ENCODE results near the gene PPP1R2C.

Gene PPP1R2C

DNA sequence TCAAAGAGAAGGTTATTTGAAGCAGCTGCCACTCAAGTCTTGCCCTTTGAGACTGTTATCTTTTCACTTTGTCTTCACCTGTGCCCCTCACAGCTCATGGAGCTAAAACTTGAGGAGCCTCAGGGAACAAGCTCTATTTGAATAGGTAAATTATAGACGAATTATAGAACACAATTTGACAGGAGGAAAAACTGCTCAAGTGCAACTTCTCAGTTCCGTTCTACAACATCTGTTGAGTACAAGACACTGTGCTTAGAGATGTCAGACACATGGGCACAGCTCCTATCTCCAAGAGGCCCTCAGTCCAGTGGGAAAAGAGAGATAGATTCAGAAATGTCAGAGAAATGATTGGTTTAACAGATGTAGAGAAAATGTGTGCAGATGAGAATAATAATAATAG lies 5.1 kb downstream of the PPP1R2C start:
- no peak overlapping the region for H3K27ac ChIP-seq
- POLR2A ChIA-PET (ENCODE audit: low non-redundant PET): no interaction called here
- TF ChIP-seq, protein P1, sequence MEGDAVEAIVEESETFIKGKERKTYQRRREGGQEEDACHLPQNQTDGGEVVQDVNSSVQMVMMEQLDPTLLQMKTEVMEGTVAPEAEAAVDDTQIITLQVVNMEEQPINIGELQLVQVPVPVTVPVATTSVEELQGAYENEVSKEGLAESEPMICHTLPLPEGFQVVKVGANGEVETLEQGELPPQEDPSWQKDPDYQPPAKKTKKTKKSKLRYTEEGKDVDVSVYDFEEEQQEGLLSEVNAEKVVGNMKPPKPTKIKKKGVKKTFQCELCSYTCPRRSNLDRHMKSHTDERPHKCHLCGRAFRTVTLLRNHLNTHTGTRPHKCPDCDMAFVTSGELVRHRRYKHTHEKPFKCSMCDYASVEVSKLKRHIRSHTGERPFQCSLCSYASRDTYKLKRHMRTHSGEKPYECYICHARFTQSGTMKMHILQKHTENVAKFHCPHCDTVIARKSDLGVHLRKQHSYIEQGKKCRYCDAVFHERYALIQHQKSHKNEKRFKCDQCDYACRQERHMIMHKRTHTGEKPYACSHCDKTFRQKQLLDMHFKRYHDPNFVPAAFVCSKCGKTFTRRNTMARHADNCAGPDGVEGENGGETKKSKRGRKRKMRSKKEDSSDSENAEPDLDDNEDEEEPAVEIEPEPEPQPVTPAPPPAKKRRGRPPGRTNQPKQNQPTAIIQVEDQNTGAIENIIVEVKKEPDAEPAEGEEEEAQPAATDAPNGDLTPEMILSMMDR (conservative IDR thresholded peaks at IDR 0.05; ENCODE audit: low read depth): no peak
- no peak for DNase-seq (ENCODE audit: low spot score)
- CTCF ChIA-PET: no interaction called here

DNA sequence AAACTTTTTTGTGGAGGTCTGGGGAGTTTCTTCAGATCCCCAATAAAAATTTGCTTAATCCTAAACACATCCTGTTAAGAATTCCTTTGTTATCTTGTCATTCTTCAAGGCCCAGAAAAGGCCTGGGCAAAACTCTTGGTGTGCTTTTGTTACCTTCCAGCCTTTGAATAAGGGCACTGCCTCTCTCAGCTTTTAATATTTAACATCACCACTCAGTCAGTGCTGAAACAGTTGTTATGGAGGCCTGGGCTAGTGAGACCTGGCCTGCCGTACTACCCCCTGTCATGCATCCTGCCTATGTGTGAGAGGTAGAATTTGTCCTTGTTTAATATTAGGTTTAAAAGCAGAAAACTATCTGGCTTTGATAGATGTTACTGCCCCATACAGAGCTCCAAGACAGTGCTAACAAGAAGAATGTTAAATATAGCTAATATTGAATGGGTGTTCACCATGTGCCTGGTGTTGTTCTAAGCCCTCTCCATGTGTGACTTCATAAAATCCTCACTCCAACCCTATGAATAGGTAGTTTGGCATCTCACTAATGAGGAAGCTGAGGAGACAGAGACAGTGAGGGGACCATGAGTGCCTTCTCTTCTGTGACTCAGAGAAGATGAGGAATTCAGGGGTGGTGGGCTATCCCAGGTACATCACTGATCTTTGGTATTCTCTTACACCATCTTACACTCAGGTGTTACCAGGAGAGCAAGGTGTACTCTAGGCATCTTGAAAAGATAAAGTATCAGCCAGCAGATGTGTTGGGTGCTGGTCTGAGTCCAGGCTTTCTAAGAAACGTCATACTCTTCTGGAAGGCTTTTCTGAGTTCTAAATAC lies 6.2 kb downstream of the PPP1R2C start:
- H3K27ac ChIP-seq: no peak overlapping the region
- ChIA-PET POLR2A (ENCODE audit: low non-redundant PET) (no interaction called here), CTCF (no interaction called here)
- TF ChIP-seq, protein P1 (conservative IDR thresholded peaks at IDR 0.05; ENCODE audit: low read depth): no peak
- no peak for DNase-seq (ENCODE audit: low spot score)

DNA sequence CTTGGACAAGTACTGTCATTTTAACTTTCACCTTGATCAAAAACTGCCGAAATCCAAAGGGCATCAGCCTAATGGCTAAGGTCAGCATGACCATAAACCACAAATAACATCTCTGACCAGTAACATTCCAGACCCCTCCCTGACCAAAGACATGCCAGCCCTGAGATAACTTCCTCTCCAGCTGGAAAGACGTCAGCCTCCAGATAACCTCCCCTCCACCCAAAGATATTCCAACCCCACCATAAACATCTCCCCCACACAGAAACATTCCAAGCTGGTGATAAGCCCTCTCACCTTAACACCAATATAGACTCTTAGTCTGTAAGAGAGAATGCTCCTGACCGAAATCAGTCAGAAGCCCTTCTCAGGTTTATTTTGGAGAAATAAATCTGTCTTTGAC lies 7.4 kb downstream of the PPP1R2C start:
- ChIA-PET CTCF (no interaction called here), POLR2A (ENCODE audit: low non-redundant PET) (no interaction called here)
- no peak for DNase-seq (ENCODE audit: low spot score)
- TF ChIP-seq, protein P1 (conservative IDR thresholded peaks at IDR 0.05; ENCODE audit: low read depth): no peak
- H3K27ac ChIP-seq: no peak overlapping the region

DNA sequence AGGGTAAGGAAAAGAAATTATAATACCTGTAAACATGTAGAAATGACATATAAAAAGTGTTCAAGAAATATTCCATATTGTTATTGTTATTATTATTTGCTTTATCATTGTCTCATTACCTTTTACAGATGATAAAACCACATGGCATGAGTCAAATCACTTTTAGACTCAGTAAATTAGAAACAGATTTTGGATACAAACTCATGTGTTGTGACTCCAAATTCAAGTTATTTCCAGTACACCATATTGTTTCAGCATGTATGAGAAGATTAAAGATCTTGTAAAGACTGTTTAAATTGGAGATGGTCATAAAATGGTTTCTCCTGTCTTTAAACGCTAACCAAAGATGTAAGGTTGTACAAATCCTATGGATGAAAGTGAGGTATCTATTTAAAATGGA lies 18.1 kb downstream of the PPP1R2C start:
- H3K27ac ChIP-seq: no peak overlapping the region
- POLR2A ChIA-PET (ENCODE audit: low non-redundant PET): no interaction called here
- CTCF ChIA-PET: no interaction called here
- no peak for DNase-seq (ENCODE audit: low spot score)
- TF ChIP-seq, protein P1 (conservative IDR thresholded peaks at IDR 0.05; ENCODE audit: low read depth): no peak

DNA sequence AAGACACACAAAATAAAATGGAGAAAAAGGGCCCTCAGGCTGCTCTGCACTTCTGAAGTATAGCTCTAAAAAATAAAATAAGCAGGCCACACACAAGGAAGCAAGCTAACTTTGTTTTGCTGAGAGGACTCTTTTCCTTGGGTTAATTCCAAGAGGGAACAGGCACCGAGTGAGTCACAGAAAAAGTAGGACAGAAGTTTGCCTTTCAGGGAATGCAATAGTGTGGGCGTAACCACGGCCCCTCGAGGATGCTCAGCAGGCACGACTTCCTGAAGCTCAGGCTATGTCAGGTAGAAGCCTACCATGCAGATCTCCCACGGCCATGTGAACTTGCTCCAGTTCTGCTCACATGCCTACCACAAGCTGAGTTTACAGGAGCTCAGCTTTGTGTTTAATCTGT lies 22.1 kb downstream of the PPP1R2C start:
- peak; percentile 8 for DNase-seq (ENCODE audit: low spot score)
- TF ChIP-seq, protein P1 (conservative IDR thresholded peaks at IDR 0.05; ENCODE audit: low read depth): no peak
- POLR2A ChIA-PET (ENCODE audit: low non-redundant PET): no interaction called here
- H3K27ac ChIP-seq: no peak overlapping the region
- CTCF ChIA-PET: no interaction called here

DNA sequence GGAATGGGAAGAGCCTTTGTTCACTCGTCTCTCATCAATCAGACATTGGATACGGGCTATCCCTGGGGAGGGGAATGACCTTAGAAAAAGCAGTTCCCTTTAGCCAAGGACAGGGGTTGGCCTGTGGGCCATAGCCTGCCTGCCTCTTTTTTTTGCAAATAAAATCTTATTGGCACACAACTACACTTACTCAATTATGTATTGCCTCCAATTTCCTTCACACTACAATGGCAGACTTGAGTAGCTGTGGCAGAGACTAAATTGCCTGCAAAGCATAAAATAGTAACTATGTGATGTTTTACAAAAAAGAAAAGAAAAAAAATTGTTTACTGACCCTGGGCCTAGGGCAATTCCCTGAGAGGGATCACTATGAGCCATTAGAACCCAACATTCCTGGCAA lies 23.4 kb downstream of the PPP1R2C start:
- DNase-seq (ENCODE audit: low spot score): no peak
- TF ChIP-seq, protein P1 (conservative IDR thresholded peaks at IDR 0.05; ENCODE audit: low read depth): no peak
- H3K27ac ChIP-seq: no peak overlapping the region
- ChIA-PET POLR2A (ENCODE audit: low non-redundant PET) (no interaction called here), CTCF (no interaction called here)

Measured in RWPE1 (cell line).